ENCODE data around the gene ZNF774.

- TF ChIP-seq ZFP41 (tag by site-specific recombination; IDR thresholded peaks at IDR 0.05; ENCODE audit: borderline replicate concordance) = no peak
- no peak for TF ChIP-seq ZNF184 (tag by site-specific recombination; IDR thresholded peaks at IDR 0.05)
- no peak for TF ChIP-seq CTCF (tag by site-specific recombination; IDR thresholded peaks at IDR 0.05)
- TF ChIP-seq ZNF292 (tag by site-specific recombination; IDR thresholded peaks at IDR 0.05; ENCODE audit: borderline replicate concordance, low read depth) = no peak
- TF ChIP-seq, protein P1, sequence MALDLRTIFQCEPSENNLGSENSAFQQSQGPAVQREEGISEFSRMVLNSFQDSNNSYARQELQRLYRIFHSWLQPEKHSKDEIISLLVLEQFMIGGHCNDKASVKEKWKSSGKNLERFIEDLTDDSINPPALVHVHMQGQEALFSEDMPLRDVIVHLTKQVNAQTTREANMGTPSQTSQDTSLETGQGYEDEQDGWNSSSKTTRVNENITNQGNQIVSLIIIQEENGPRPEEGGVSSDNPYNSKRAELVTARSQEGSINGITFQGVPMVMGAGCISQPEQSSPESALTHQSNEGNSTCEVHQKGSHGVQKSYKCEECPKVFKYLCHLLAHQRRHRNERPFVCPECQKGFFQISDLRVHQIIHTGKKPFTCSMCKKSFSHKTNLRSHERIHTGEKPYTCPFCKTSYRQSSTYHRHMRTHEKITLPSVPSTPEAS (tag by site-specific recombination; IDR thresholded peaks at IDR 0.05) = no peak
- no peak for TF ChIP-seq ZFP3 (tag by site-specific recombination; IDR thresholded peaks at IDR 0.05; ENCODE audit: low read depth)
- TF ChIP-seq ZNF423 (tag by site-specific recombination; IDR thresholded peaks at IDR 0.05) = no peak
Observed at GRCh38 chr15:90394074-90394473, 42.0 kb downstream of the ZNF774 start.
